Mesenchymal stem cell (in vitro differentiated cells and primary cell): Measurements from ENCODE around the gene FRMD4A.

Source experiments
- DNase-seq: peaks from one replicate; pipeline ENCODE4 v3.0.0-alpha.2; 2013
- H2AFZ ChIP-seq: one replicate; pipeline ENCODE4 v1.6.1; 2013; ENCODE audit warnings: low read depth, mild to moderate bottlenecking, control low read depth, inconsistent platforms, low read length, moderate library complexity
- H2AK5ac ChIP-seq: 2 replicates; pipeline ENCODE4 v1.6.1; 2013; ENCODE audit warnings: low read length, moderate library complexity, mild to moderate bottlenecking, inconsistent platforms; ENCODE audit not compliant: severe bottlenecking
- H2BK120ac ChIP-seq: one replicate; pipeline ENCODE4 v1.6.1; 2013; ENCODE audit warnings: low read depth, mild to moderate bottlenecking, inconsistent platforms, low read length, moderate library complexity
- H2BK12ac ChIP-seq, 2 experiments: one replicate each; pipeline ENCODE4 v1.6.1; 2013; ENCODE audit warnings: inconsistent platforms in 2 of 2, low read length in 2 of 2, mild to moderate bottlenecking in 2 of 2, moderate library complexity in 2 of 2, control low read depth in 1 of 2
- H2BK15ac ChIP-seq: one replicate; pipeline ENCODE4 v1.6.1; 2013; ENCODE audit warnings: mild to moderate bottlenecking, low read depth, inconsistent platforms; ENCODE audit not compliant: poor library complexity, severe bottlenecking
- H2BK5ac ChIP-seq: 2 replicates; pipeline ENCODE4 v1.6.1; 2013; ENCODE audit warnings: low read depth, mild to moderate bottlenecking, low read length, control low read depth, inconsistent platforms; ENCODE audit not compliant: poor library complexity, severe bottlenecking
- H3K14ac ChIP-seq, 2 experiments: one replicate each; pipeline ENCODE4 v1.6.1; 2013; ENCODE audit warnings: inconsistent platforms in 2 of 2, low read length in 2 of 2, control low read depth in 1 of 2, mild to moderate bottlenecking in 1 of 2, moderate library complexity in 1 of 2
- H3K18ac ChIP-seq, 2 experiments: one replicate each; pipeline ENCODE4 v1.6.1; 2013; ENCODE audit warnings: inconsistent platforms in 2 of 2, low read length in 2 of 2, control low read depth in 1 of 2, low read depth in 1 of 2, mild to moderate bottlenecking in 1 of 2
- H3K23ac ChIP-seq, 2 experiments: one replicate each; pipeline ENCODE4 v1.6.1; 2013; ENCODE audit warnings: inconsistent platforms in 2 of 2, low read length in 2 of 2, mild to moderate bottlenecking in 2 of 2, moderate library complexity in 2 of 2, control low read depth in 1 of 2
- H3K27ac ChIP-seq: 2 replicates; pipeline ENCODE4 v1.5.1; 2013; ENCODE audit warnings: mild to moderate bottlenecking, moderate library complexity, low read length, control low read depth, inconsistent platforms; ENCODE audit not compliant: poor library complexity, severe bottlenecking
- H3K27me3 ChIP-seq, 2 experiments: 2 replicates each; pipeline versions ENCODE4 v1.6.1 to v1.7.0; 2013; ENCODE audit warnings: low read length in 2 of 2, mild to moderate bottlenecking in 2 of 2, moderate library complexity in 2 of 2, control low read depth in 1 of 2, inconsistent platforms in 1 of 2; ENCODE audit not compliant: control insufficient read depth in 1 of 2, insufficient read depth in 1 of 2
- H3K36me3 ChIP-seq, 2 experiments: 2 replicates each; pipeline versions ENCODE4 v1.6.1 to v1.7.0; 2013; ENCODE audit warnings: low read length in 2 of 2, control low read depth in 1 of 2, inconsistent platforms in 1 of 2, low read depth in 1 of 2, mild to moderate bottlenecking in 1 of 2; ENCODE audit not compliant: insufficient read depth in 2 of 2, control insufficient read depth in 1 of 2
- H3K4ac ChIP-seq, 2 experiments: one replicate each; pipeline ENCODE4 v1.6.1; 2013; ENCODE audit warnings: inconsistent platforms in 2 of 2, low read length in 2 of 2, mild to moderate bottlenecking in 2 of 2, moderate library complexity in 2 of 2, control low read depth in 1 of 2, low read depth in 1 of 2
- H3K4me1 ChIP-seq: 2 replicates; pipeline ENCODE4 v1.6.1; 2013; ENCODE audit warnings: low read depth, low read length, control low read depth; ENCODE audit not compliant: control insufficient read depth, insufficient read depth
- H3K4me2 ChIP-seq: 2 replicates; pipeline ENCODE4 v1.6.1; 2013; ENCODE audit warnings: low read length, mild to moderate bottlenecking, inconsistent platforms; ENCODE audit not compliant: poor library complexity, severe bottlenecking
- H3K4me3 ChIP-seq, 2 experiments: 2 replicates each; pipeline versions ENCODE4 v1.5.1 to v1.7.0; 2013; ENCODE audit warnings: low read length in 2 of 2, mild to moderate bottlenecking in 2 of 2, control low read depth in 1 of 2, low read depth in 1 of 2; ENCODE audit not compliant: insufficient read depth in 1 of 2
- H3K79me1 ChIP-seq: replicated peaks from 2 replicates; pipeline ENCODE4 v1.6.1; 2013; ENCODE audit warnings: mild to moderate bottlenecking, control low read depth, low read length, inconsistent platforms; ENCODE audit not compliant: poor library complexity, severe bottlenecking
- H3K9ac ChIP-seq: 2 replicates; pipeline ENCODE4 v1.7.0; 2013; ENCODE audit warnings: mild to moderate bottlenecking, low read length, moderate library complexity
- H3K9me3 ChIP-seq: 2 replicates; pipeline ENCODE4 v1.7.0; 2013; ENCODE audit warnings: mild to moderate bottlenecking, low read length; ENCODE audit not compliant: control insufficient read depth
- H4K8ac ChIP-seq: one replicate; pipeline ENCODE4 v1.6.1; 2013; ENCODE audit warnings: inconsistent platforms, mild to moderate bottlenecking, low read length, moderate library complexity
- H4K91ac ChIP-seq: one replicate; pipeline ENCODE4 v1.6.1; 2013; ENCODE audit warnings: mild to moderate bottlenecking, low read length, inconsistent platforms
- WGBS: methylation state at CpG from one replicate; pipeline ENCODE4 v1.1.7; 2013; ENCODE audit warnings: mixed read lengths; 5-methylcytosine and 5-hydroxymethylcytosine counted together

FRMD4A gene

GRCh38 chr10:13681960-13682359 lies 648.8 kb downstream of the FRMD4A start:
- no peak overlapping the region for H2BK120ac ChIP-seq
- H3K27ac ChIP-seq, result no peak overlapping the region
- H4K8ac ChIP-seq, result no peak overlapping the region
- no peaks in the 10 kb centered on the region for H3K9me3 ChIP-seq
- no peak overlapping the region for H3K9ac ChIP-seq
- H3K27me3 ChIP-seq, result no peaks in the 10 kb centered on the region
- no peak overlapping the region for H4K91ac ChIP-seq
- no peak overlapping the region for H3K23ac ChIP-seq
- peak overlapping the region; percentile 62 for H2AK5ac ChIP-seq
- H3K18ac ChIP-seq, result no peak overlapping the region
- no peak overlapping the region for H2BK15ac ChIP-seq
- H3K4ac ChIP-seq, result no peak overlapping the region
- WGBS, result 78% methylated on average over 5 of the region's 7 CpGs
- peaks cover 45 to 53% of the 10 kb centered on the region in 2 experiments for H3K36me3 ChIP-seq
- no peak overlapping the region for H2BK12ac ChIP-seq
- peaks cover 17% of the 10 kb centered on the region for H3K4me1 ChIP-seq
- no peak overlapping the region for H3K14ac ChIP-seq
- H3K4me3 ChIP-seq, result no peak overlapping the region
- H3K4me2 ChIP-seq, result no peak overlapping the region
- peak overlapping the region; percentile 11 for H2BK5ac ChIP-seq
- peaks cover 19% of the 10 kb centered on the region for H3K79me1 ChIP-seq
- no peak overlapping the region for H2AFZ ChIP-seq
- no peak for DNase-seq

- no peak overlapping the region for H2BK15ac ChIP-seq
- H2BK5ac ChIP-seq, result peak overlapping the region; percentile 11
- no peak overlapping the region for H3K9ac ChIP-seq
- no peak for DNase-seq
- H2BK12ac ChIP-seq, result no peak overlapping the region
- H3K18ac ChIP-seq, result no peak overlapping the region
- H3K27me3 ChIP-seq, result no peaks in the 10 kb centered on the region
- H3K23ac ChIP-seq, result no peak overlapping the region
- no peak overlapping the region for H2AK5ac ChIP-seq
- no peak overlapping the region for H3K4ac ChIP-seq
- H2AFZ ChIP-seq, result no peak overlapping the region
- 92% methylated on average over 3 of the region's 4 CpGs for WGBS
- H3K79me1 ChIP-seq, result peaks cover 19% of the 10 kb centered on the region
- H3K4me3 ChIP-seq, result no peak overlapping the region
- peaks cover 17% of the 10 kb centered on the region for H3K4me1 ChIP-seq
- peaks cover 49 to 50% of the 10 kb centered on the region in 2 experiments for H3K36me3 ChIP-seq
- no peak overlapping the region for H3K14ac ChIP-seq
- H3K9me3 ChIP-seq, result no peaks in the 10 kb centered on the region
- no peak overlapping the region for H3K4me2 ChIP-seq
- H2BK120ac ChIP-seq, result no peak overlapping the region
- H4K91ac ChIP-seq, result no peak overlapping the region
- no peak overlapping the region for H3K27ac ChIP-seq
- no peak overlapping the region for H4K8ac ChIP-seq
These were observed 649.2 kb downstream of the FRMD4A start for GRCh38 chr10:13681528-13681927.

DNA sequence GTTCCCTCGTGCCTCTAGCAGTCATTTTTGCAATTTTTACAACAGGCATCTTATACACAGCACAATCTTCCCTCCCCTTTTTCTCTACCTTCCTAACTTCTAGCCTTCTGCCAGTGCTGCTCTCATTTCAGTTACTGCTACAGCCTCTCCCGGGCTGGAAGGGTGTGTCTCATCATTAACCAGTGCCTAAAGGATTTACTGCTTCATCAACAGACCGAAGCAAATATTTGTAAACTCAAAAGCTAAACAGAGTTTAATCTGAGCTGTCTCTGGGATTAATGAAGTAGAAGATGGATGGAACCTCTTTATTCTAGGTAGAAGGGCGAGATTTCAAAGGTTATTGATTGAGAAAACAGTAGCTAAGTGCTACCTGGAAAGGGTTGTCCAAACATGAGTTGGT lies 649.6 kb downstream of the FRMD4A start:
- no peaks in the 10 kb centered on the region for H3K27me3 ChIP-seq
- H4K91ac ChIP-seq, result no peak overlapping the region
- H3K4me2 ChIP-seq, result no peak overlapping the region
- H3K14ac ChIP-seq, result no peak overlapping the region
- H3K23ac ChIP-seq, result no peak overlapping the region
- no peak overlapping the region for H2BK120ac ChIP-seq
- peaks cover 48 to 51% of the 10 kb centered on the region in 2 experiments for H3K36me3 ChIP-seq
- H4K8ac ChIP-seq, result no peak overlapping the region
- H2BK5ac ChIP-seq, result no peak overlapping the region
- peak overlapping the region; percentile 16 for H3K27ac ChIP-seq
- no peak overlapping the region for H3K4ac ChIP-seq
- peaks cover 19% of the 10 kb centered on the region for H3K79me1 ChIP-seq
- peaks cover 14% of the 10 kb centered on the region for H3K4me1 ChIP-seq
- no peak overlapping the region for H2BK15ac ChIP-seq
- H2AFZ ChIP-seq, result no peak overlapping the region
- no peak overlapping the region for H2BK12ac ChIP-seq
- no peaks in the 10 kb centered on the region for H3K9me3 ChIP-seq
- no peak overlapping the region for H3K4me3 ChIP-seq
- no peak overlapping the region for H3K9ac ChIP-seq
- DNase-seq, result no peak
- no peak overlapping the region for H3K18ac ChIP-seq
- H2AK5ac ChIP-seq, result peak overlapping the region; percentile 84
- WGBS, result 91% methylated on average over 4 of the region's 4 CpGs

DNA sequence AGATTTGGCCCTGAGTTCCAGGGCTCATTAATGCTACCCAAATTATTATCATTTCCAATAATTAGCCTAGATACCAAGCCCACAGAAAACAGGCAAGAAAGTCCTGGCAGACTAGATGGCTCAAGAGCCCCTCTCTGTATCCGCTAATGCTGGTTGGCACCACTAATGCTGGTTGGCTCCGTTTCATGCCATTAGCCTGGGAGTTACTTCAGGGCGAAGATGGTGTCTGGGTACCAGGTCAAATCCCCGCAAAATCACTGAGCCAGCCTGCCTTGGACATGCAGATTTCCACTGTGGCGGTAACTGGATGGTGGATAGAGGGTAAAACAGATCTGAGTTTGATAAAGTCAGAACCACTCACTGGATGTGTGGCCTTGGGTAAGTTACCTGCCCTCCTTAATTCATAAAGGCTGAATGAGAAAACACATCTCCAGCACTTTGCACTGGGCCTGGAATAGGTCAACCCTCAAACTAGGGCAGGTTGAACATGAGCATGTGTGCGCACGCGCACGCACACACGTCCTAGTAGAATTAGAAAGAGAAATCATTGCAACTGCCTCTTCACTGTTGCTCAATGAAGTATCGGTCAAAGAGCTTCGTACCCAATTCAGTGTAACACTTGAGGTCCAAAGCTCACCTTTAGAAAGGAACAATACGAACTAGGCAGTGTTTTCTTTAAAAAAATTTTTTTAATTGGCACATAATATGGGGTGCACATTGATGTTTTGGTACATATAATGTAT lies 652.5 kb downstream of the FRMD4A start:
- H3K4ac ChIP-seq, result no peak overlapping the region
- no peak overlapping the region for H2AFZ ChIP-seq
- H3K27ac ChIP-seq, result no peak overlapping the region
- no peak overlapping the region for H4K91ac ChIP-seq
- H3K27me3 ChIP-seq, result no peaks in the 10 kb centered on the region
- no peak overlapping the region for H2BK5ac ChIP-seq
- no peak overlapping the region for H3K18ac ChIP-seq
- H3K36me3 ChIP-seq, result peaks cover 53 to 66% of the 10 kb centered on the region in 2 experiments
- H2BK15ac ChIP-seq, result no peak overlapping the region
- no peak overlapping the region for H3K23ac ChIP-seq
- no peak overlapping the region for H4K8ac ChIP-seq
- no peak overlapping the region for H2BK120ac ChIP-seq
- no peak overlapping the region for H2BK12ac ChIP-seq
- peaks cover 5% of the 10 kb centered on the region for H3K4me1 ChIP-seq
- DNase-seq, result no peak
- no peak overlapping the region for H3K4me3 ChIP-seq
- H3K79me1 ChIP-seq, result peaks cover 21% of the 10 kb centered on the region
- over 99% methylated on average over 12 of the region's 13 CpGs for WGBS
- no peak overlapping the region for H3K9ac ChIP-seq
- no peak overlapping the region for H3K14ac ChIP-seq
- H3K4me2 ChIP-seq, result no peak overlapping the region
- no peaks in the 10 kb centered on the region for H3K9me3 ChIP-seq
- H2AK5ac ChIP-seq, result no peak overlapping the region
